ENCODE data around the gene ITPA.

ITPA gene

GRCh38 chr20:3164763-3165410, 44.4 kb upstream of the ITPA start:
- no peaks in the 10 kb centered on the region for H3K27me3 ChIP-seq (ENCODE audit: insufficient read depth, low read length, poor library complexity)
- no peak overlapping the region for H3K4me2 ChIP-seq (ENCODE audit: insufficient read depth, low read length)
- no peak overlapping the region for H3K27ac ChIP-seq (ENCODE audit: low read length)
- no peak for DNase-seq
- H3K79me2 ChIP-seq (ENCODE audit: insufficient read depth, low read length), result peaks cover 8% of the 10 kb centered on the region
- H3K4me1 ChIP-seq (ENCODE audit: insufficient read depth, low read length), result peaks cover 11% of the 10 kb centered on the region
- H2AFZ ChIP-seq (ENCODE audit: low read depth, low read length), result no peak overlapping the region
- H3K9me3 ChIP-seq (ENCODE audit: insufficient read depth, low read length, severe bottlenecking), result no peaks in the 10 kb centered on the region
- no peak for ATAC-seq (ENCODE audit: insufficient read depth, low read depth)
- H3K36me3 ChIP-seq (ENCODE audit: insufficient read depth, low read length), result no peaks in the 10 kb centered on the region; the same call in 1 of the 2 replicates
- no peak overlapping the region for H3K9ac ChIP-seq (ENCODE audit: low read depth, low read length)
- no peak for TF ChIP-seq EZH2 (IDR thresholded peaks at IDR 0.05; ENCODE audit: borderline replicate concordance, low read depth, low read length, severe bottlenecking)
- no peak for TF ChIP-seq CTCF (IDR thresholded peaks at IDR 0.05; ENCODE audit: borderline replicate concordance, extremely low read depth, low read length, poor library complexity, severe bottlenecking)
- H3K4me3 ChIP-seq (ENCODE audit: low read depth in 1 of 2, low read length in 2 of 2), result no peak overlapping the region
- no peaks in the 10 kb centered on the region for H4K20me1 ChIP-seq (ENCODE audit: insufficient read depth, low read length)

GRCh38 chr20:3165473-3166337, 43.6 kb upstream of the ITPA start:
- H3K79me2 ChIP-seq (ENCODE audit: insufficient read depth, low read length), result peaks cover under 1% of the 10 kb centered on the region; the same call in 1 of the 2 replicates
- H3K4me2 ChIP-seq (ENCODE audit: insufficient read depth, low read length), result no peak overlapping the region
- H4K20me1 ChIP-seq (ENCODE audit: insufficient read depth, low read length), result no peaks in the 10 kb centered on the region
- ATAC-seq (ENCODE audit: insufficient read depth, low read depth), result no peak
- H3K36me3 ChIP-seq (ENCODE audit: insufficient read depth, low read length), result no peaks in the 10 kb centered on the region
- H3K4me3 ChIP-seq (ENCODE audit: low read depth in 1 of 2, low read length in 2 of 2), result no peak overlapping the region
- H3K4me1 ChIP-seq (ENCODE audit: insufficient read depth, low read length), result peaks cover 4% of the 10 kb centered on the region
- H3K9me3 ChIP-seq (ENCODE audit: insufficient read depth, low read length, severe bottlenecking), result no peaks in the 10 kb centered on the region
- TF ChIP-seq EZH2 (IDR thresholded peaks at IDR 0.05; ENCODE audit: borderline replicate concordance, low read depth, low read length, severe bottlenecking), result no peak
- TF ChIP-seq CTCF (IDR thresholded peaks at IDR 0.05; ENCODE audit: borderline replicate concordance, extremely low read depth, low read length, poor library complexity, severe bottlenecking), result no peak
- no peak overlapping the region for H3K9ac ChIP-seq (ENCODE audit: low read depth, low read length)
- H3K27ac ChIP-seq (ENCODE audit: low read length), result no peak overlapping the region
- H2AFZ ChIP-seq (ENCODE audit: low read depth, low read length), result no peak overlapping the region
- no peaks in the 10 kb centered on the region for H3K27me3 ChIP-seq (ENCODE audit: insufficient read depth, low read length, poor library complexity)
- no peak for DNase-seq

GRCh38 chr20:3166338-3166912, 42.9 kb upstream of the ITPA start:
- Histone ChIP-seq H3K9me3 (ENCODE audit: insufficient read depth, low read length, severe bottlenecking) (no peaks in the 10 kb centered on the region), H3K9ac (ENCODE audit: low read depth, low read length) (no peak overlapping the region), H3K4me1 (ENCODE audit: insufficient read depth, low read length) (no peaks in the 10 kb centered on the region), H4K20me1 (ENCODE audit: insufficient read depth, low read length) (no peaks in the 10 kb centered on the region), H3K36me3 (ENCODE audit: insufficient read depth, low read length) (no peaks in the 10 kb centered on the region), H2AFZ (ENCODE audit: low read depth, low read length) (no peak overlapping the region), H3K27me3 (ENCODE audit: insufficient read depth, low read length, poor library complexity) (no peaks in the 10 kb centered on the region), H3K27ac (ENCODE audit: low read length) (no peak overlapping the region), H3K4me3 (ENCODE audit: low read depth in 1 of 2, low read length in 2 of 2) (no peak overlapping the region), H3K4me2 (ENCODE audit: insufficient read depth, low read length) (no peak overlapping the region), H3K79me2 (ENCODE audit: insufficient read depth, low read length) (no peaks in the 10 kb centered on the region)
- TF ChIP-seq CTCF (IDR thresholded peaks at IDR 0.05; ENCODE audit: borderline replicate concordance, extremely low read depth, low read length, poor library complexity, severe bottlenecking), result no peak
- TF ChIP-seq EZH2 (IDR thresholded peaks at IDR 0.05; ENCODE audit: borderline replicate concordance, low read depth, low read length, severe bottlenecking), result no peak
- ATAC-seq (ENCODE audit: insufficient read depth, low read depth), result no peak
- no peak for DNase-seq
